ENCODE measurements around the gene ARHGAP4. TPM values are rescaled to one million over a fixed set of nuclear protein-coding genes. Genes with fewer than 3 reads are reported as not detected.

The ARHGAP4 gene
- total and polyA plus RNA-seq, 2 donors: 11.6 to 28.4 TPM

- Histone ChIP-seq H3K4me1 (ENCODE audit: insufficient read depth) (peaks cover 1% of the 10 kb centered on the region), H3K36me3 (ENCODE audit: insufficient read depth) (no peaks in the 10 kb centered on the region), H3K4me3 (ENCODE audit: low read depth, low read length) (peak overlapping the region; percentile 80), H3K27ac (ENCODE audit: low read depth) (peak overlapping the region; percentile 60)
- WGBS: 16% methylated on average over 12 of the region's 12 CpGs
- DNase-seq (ENCODE audit: extremely low spot score): no peak
These were observed 42.7 kb upstream of the ARHGAP4 start for GRCh38 chrX:153968754-153969124.

- Histone ChIP-seq H3K4me1 (ENCODE audit: insufficient read depth) (no peaks in the 10 kb centered on the region), H3K27ac (ENCODE audit: low read depth) (no peak overlapping the region), H3K4me3 (ENCODE audit: low read depth, low read length) (no peak overlapping the region), H3K36me3 (ENCODE audit: insufficient read depth) (no peaks in the 10 kb centered on the region)
- 35% methylated on average over 9 of the region's 9 CpGs for WGBS
- DNase-seq (ENCODE audit: extremely low spot score): no peak
These were observed 42.2 kb upstream of the ARHGAP4 start for GRCh38 chrX:153968255-153968654.

GRCh38 chrX:153967536-153968224 lies 41.6 kb upstream of the ARHGAP4 start:
- H3K36me3 ChIP-seq (ENCODE audit: insufficient read depth): no peaks in the 10 kb centered on the region
- WGBS: 57% methylated on average over 16 of the region's 16 CpGs
- no peak overlapping the region for H3K27ac ChIP-seq (ENCODE audit: low read depth)
- H3K4me3 ChIP-seq (ENCODE audit: low read depth, low read length): no peak overlapping the region
- no peaks in the 10 kb centered on the region for H3K4me1 ChIP-seq (ENCODE audit: insufficient read depth)
- no peak for DNase-seq (ENCODE audit: extremely low spot score)

- no peaks in the 10 kb centered on the region for H3K36me3 ChIP-seq (ENCODE audit: insufficient read depth)
- no peaks in the 10 kb centered on the region for H3K4me1 ChIP-seq (ENCODE audit: insufficient read depth)
- no peak overlapping the region for H3K4me3 ChIP-seq (ENCODE audit: low read depth, low read length)
- DNase-seq (ENCODE audit: extremely low spot score): no peak
- no peak overlapping the region for H3K27ac ChIP-seq (ENCODE audit: low read depth)
- 63% methylated on average over 14 of the region's 14 CpGs for WGBS
These were observed 40.9 kb upstream of the ARHGAP4 start for GRCh38 chrX:153966841-153967535.

GRCh38 chrX:153966283-153966688 lies 40.2 kb upstream of the ARHGAP4 start:
- WGBS: 52% methylated on average over 15 of the region's 15 CpGs
- no peak overlapping the region for H3K4me3 ChIP-seq (ENCODE audit: low read depth, low read length)
- no peaks in the 10 kb centered on the region for H3K36me3 ChIP-seq (ENCODE audit: insufficient read depth)
- no peaks in the 10 kb centered on the region for H3K4me1 ChIP-seq (ENCODE audit: insufficient read depth)
- no peak overlapping the region for H3K27ac ChIP-seq (ENCODE audit: low read depth)
- DNase-seq (ENCODE audit: extremely low spot score): no peak

GRCh38 chrX:153965406-153965805 lies 39.3 kb upstream of the ARHGAP4 start:
- 82% methylated on average over 5 of the region's 5 CpGs for WGBS
- no peak overlapping the region for H3K4me3 ChIP-seq (ENCODE audit: low read depth, low read length)
- H3K27ac ChIP-seq (ENCODE audit: low read depth): no peak overlapping the region
- no peak for DNase-seq (ENCODE audit: extremely low spot score)
- H3K36me3 ChIP-seq (ENCODE audit: insufficient read depth): no peaks in the 10 kb centered on the region
- no peaks in the 10 kb centered on the region for H3K4me1 ChIP-seq (ENCODE audit: insufficient read depth)

GRCh38 chrX:153964105-153964504 lies 38.0 kb upstream of the ARHGAP4 start:
- Histone ChIP-seq H3K27ac (ENCODE audit: low read depth) (no peak overlapping the region), H3K36me3 (ENCODE audit: insufficient read depth) (no peaks in the 10 kb centered on the region), H3K4me1 (ENCODE audit: insufficient read depth) (no peaks in the 10 kb centered on the region), H3K4me3 (ENCODE audit: low read depth, low read length) (no peak overlapping the region)
- WGBS: 89% methylated on average over 13 of the region's 14 CpGs
- no peak for DNase-seq (ENCODE audit: extremely low spot score)

GRCh38 chrX:153963546-153963945 lies 37.5 kb upstream of the ARHGAP4 start:
- H3K4me1 ChIP-seq (ENCODE audit: insufficient read depth): no peaks in the 10 kb centered on the region
- no peak overlapping the region for H3K4me3 ChIP-seq (ENCODE audit: low read depth, low read length)
- 90% methylated on average over 12 of the region's 12 CpGs for WGBS
- H3K36me3 ChIP-seq (ENCODE audit: insufficient read depth): no peaks in the 10 kb centered on the region
- no peak for DNase-seq (ENCODE audit: extremely low spot score)
- H3K27ac ChIP-seq (ENCODE audit: low read depth): no peak overlapping the region

GRCh38 chrX:153961292-153961691 lies 35.2 kb upstream of the ARHGAP4 start:
- H3K4me1 ChIP-seq (ENCODE audit: insufficient read depth): no peaks in the 10 kb centered on the region
- H3K4me3 ChIP-seq (ENCODE audit: low read depth, low read length): no peak overlapping the region
- H3K36me3 ChIP-seq (ENCODE audit: insufficient read depth): no peaks in the 10 kb centered on the region
- no peak for DNase-seq (ENCODE audit: extremely low spot score)
- WGBS: 85% methylated on average over 11 of the region's 11 CpGs
- H3K27ac ChIP-seq (ENCODE audit: low read depth): no peak overlapping the region

GRCh38 chrX:153960786-153961185 lies 34.7 kb upstream of the ARHGAP4 start:
- no peak overlapping the region for H3K27ac ChIP-seq (ENCODE audit: low read depth)
- H3K4me3 ChIP-seq (ENCODE audit: low read depth, low read length): no peak overlapping the region
- DNase-seq (ENCODE audit: extremely low spot score): no peak
- no peaks in the 10 kb centered on the region for H3K36me3 ChIP-seq (ENCODE audit: insufficient read depth)
- 89% methylated on average over 22 of the region's 22 CpGs for WGBS
- H3K4me1 ChIP-seq (ENCODE audit: insufficient read depth): no peaks in the 10 kb centered on the region

- Histone ChIP-seq H3K27ac (ENCODE audit: low read depth) (no peak overlapping the region), H3K4me1 (ENCODE audit: insufficient read depth) (no peaks in the 10 kb centered on the region), H3K36me3 (ENCODE audit: insufficient read depth) (no peaks in the 10 kb centered on the region), H3K4me3 (ENCODE audit: low read depth, low read length) (no peak overlapping the region)
- 95% methylated on average over 16 of the region's 16 CpGs for WGBS
- DNase-seq (ENCODE audit: extremely low spot score): no peak
These were observed 34.0 kb upstream of the ARHGAP4 start for GRCh38 chrX:153960077-153960476.

- H3K4me3 ChIP-seq (ENCODE audit: low read depth, low read length): no peak overlapping the region
- no peak for DNase-seq (ENCODE audit: extremely low spot score)
- no peak overlapping the region for H3K27ac ChIP-seq (ENCODE audit: low read depth)
- whole genome bisulfite sequencing: 90% methylated on average over 15 of the region's 15 CpGs
- H3K36me3 ChIP-seq (ENCODE audit: insufficient read depth): no peaks in the 10 kb centered on the region
- no peaks in the 10 kb centered on the region for H3K4me1 ChIP-seq (ENCODE audit: insufficient read depth)
These were observed 33.6 kb upstream of the ARHGAP4 start for GRCh38 chrX:153959649-153960048.

- no peak for DNase-seq (ENCODE audit: extremely low spot score)
- no peaks in the 10 kb centered on the region for H3K36me3 ChIP-seq (ENCODE audit: insufficient read depth)
- H3K27ac ChIP-seq (ENCODE audit: low read depth): no peak overlapping the region
- H3K4me3 ChIP-seq (ENCODE audit: low read depth, low read length): no peak overlapping the region
- WGBS: 92% methylated on average over 14 of the region's 14 CpGs
- H3K4me1 ChIP-seq (ENCODE audit: insufficient read depth): no peaks in the 10 kb centered on the region
These were observed 32.5 kb upstream of the ARHGAP4 start for GRCh38 chrX:153958605-153959004.

GRCh38 chrX:153957224-153957623 lies 31.2 kb upstream of the ARHGAP4 start:
- no peaks in the 10 kb centered on the region for H3K36me3 ChIP-seq (ENCODE audit: insufficient read depth)
- 85% methylated on average over 17 of the region's 17 CpGs for WGBS

More at GRCh38 chrX:153957224-153957623, 31.2 kb upstream of the ARHGAP4 start:
- DNase-seq (ENCODE audit: extremely low spot score): no peak
- Histone ChIP-seq H3K4me1 (ENCODE audit: insufficient read depth) (no peaks in the 10 kb centered on the region), H3K27ac (ENCODE audit: low read depth) (no peak overlapping the region), H3K4me3 (ENCODE audit: low read depth, low read length) (no peak overlapping the region)
